PC-3 (cell line): Measurements from ENCODE around the gene RAB6D.
"Not testable (repeated sequence)": the region's sequence is repeated elsewhere in the genome, so short reads cannot be mapped to it uniquely, and the experiment has no call there.

Experiments used
- EZH2 ChIP-seq: fragments of 300-600 bp; sonication (generic); IDR thresholded peaks from one replicate; pipeline ENCODE4 v1.6.1; 2017; ENCODE audit warnings: antibody characterized with exemption, mild to moderate bottlenecking, low read length; ENCODE audit not compliant: unreplicated experiment
- EZH2phosphoT487 ChIP-seq: fragments of 300-600 bp; sonication (generic); IDR thresholded peaks from 2 replicates; pipeline ENCODE4 v1.6.1; 2018; ENCODE audit warnings: mild to moderate bottlenecking, antibody characterized with exemption, low read length, borderline replicate concordance
- TF ChIP-seq, protein P1 (sequence below): fragments of 300-600 bp; sonication (generic); conservative IDR thresholded peaks from 2 replicates; pipeline ENCODE4 v1.5.1; 2017; ENCODE audit warnings: antibody characterized with exemption, low read depth, mild to moderate bottlenecking, low read length

DNA sequence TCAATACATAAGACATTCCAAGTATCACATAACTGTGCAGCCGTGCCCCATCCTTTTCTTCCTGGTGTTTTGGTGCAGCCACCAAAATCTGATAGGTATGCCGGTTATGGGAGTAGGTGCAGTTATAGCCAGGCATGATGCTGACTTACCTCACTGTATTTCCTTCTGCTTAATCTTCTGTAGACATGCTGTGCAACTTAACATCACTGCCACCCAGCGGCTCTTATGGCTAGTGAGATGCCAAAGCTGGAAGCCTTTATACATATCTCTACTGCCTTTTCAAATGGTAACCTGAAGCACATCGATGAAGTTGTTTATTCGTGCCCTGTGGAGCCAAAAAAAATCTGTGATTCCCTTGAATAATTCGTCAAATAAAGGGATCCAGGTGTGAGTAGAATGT lies 28.6 kb downstream of the RAB6D start:
- TF ChIP-seq EZH2phosphoT487, EZH2: not testable (repeated sequence)
- TF ChIP-seq, protein P1, sequence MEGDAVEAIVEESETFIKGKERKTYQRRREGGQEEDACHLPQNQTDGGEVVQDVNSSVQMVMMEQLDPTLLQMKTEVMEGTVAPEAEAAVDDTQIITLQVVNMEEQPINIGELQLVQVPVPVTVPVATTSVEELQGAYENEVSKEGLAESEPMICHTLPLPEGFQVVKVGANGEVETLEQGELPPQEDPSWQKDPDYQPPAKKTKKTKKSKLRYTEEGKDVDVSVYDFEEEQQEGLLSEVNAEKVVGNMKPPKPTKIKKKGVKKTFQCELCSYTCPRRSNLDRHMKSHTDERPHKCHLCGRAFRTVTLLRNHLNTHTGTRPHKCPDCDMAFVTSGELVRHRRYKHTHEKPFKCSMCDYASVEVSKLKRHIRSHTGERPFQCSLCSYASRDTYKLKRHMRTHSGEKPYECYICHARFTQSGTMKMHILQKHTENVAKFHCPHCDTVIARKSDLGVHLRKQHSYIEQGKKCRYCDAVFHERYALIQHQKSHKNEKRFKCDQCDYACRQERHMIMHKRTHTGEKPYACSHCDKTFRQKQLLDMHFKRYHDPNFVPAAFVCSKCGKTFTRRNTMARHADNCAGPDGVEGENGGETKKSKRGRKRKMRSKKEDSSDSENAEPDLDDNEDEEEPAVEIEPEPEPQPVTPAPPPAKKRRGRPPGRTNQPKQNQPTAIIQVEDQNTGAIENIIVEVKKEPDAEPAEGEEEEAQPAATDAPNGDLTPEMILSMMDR = peak; percentile 41; the same call in 1 of the 2 replicates
